Renal cortical epithelial cell (primary cell): ENCODE data around the gene SHMT1. TPM values are rescaled to one million over a fixed set of nuclear protein-coding genes. Genes with fewer than 3 reads are reported as not detected.
A peak's percentile ranks its signal among the peaks of the same experiment; 100 is the strongest.
"Not testable (repeated sequence)": the region's sequence is repeated elsewhere in the genome, so short reads cannot be mapped to it uniquely, and the experiment has no call there.

ENCODE experiments used
- DNase-seq: peaks from one replicate; pipeline ENCODE4 v3.0.0-alpha.2; 2011; ENCODE audit warnings: low read depth
- total RNA-seq: library from RNA; depleted of rRNA; stranded (reverse); fragments of >200 nt; gene quantifications from 2 replicates; pipeline ENCODE4 v1.2.3, GENCODE V29; 2014

The SHMT1 gene
- total RNA-seq, 1 donor from 2014 or later, result 30.3 TPM

DNA sequence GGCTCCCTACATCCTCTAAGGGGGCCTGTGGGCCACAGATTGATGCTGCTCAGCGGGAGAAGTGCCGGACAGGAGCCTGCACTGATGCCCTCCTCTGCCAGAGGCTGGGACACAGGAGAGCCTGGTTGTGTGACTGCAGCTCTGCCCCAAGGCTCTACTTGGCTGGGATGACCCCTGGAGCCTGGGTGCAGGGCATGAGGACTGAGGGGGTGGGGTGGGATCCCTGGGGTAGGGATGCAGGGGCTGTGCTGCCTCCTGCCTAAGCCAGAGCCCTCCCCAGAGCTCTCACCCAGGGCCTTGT lies 14.8 kb upstream of the SHMT1 start:
- DNase-seq, result no peak

DNA sequence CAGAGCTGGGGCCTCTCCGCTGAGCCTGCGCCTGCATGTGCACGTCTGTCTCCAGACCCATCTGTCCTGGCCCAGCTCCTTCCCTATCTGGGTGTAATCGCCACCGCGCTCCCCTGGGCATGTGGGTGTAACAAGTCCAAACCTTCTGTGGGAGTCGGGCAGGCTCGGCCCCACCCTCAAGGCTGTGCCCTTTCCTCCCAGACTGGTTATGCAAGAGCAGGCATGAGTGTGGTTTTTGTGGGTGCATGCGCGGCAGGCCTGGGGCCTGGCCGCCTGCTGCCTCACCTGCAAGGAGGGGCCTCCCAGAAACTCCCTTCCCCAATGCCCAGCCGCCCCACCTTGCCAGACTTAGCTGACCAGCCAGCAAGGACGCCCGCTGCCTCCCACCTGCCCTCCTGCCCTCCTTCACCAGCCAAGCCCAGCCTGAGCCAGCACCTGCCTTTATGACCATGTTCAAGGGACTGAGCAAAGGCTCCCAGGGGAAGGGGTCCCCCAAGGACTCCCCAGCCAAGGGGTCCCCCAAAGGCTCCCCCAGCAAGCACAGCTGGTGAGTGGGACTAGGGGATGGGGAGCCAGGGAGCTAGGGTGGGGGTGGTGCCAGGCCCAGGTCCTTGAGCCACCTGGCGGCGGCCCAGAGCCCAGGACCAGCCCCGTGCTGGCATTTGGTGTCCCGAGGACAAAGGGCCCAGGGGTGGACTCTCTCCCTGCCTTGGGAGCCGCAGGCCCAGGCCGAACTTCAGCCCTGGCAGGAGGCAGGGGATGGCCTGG lies 14.3 kb upstream of the SHMT1 start, which contains the start of gene EVPLL:
Gene EVPLL, plus strand, starts transcription at position 342 of the 768 bp plus-strand sequence. CDS start 3,160 bp downstream, outside the sequence.
- peak; percentile 72 for DNase-seq

DNA sequence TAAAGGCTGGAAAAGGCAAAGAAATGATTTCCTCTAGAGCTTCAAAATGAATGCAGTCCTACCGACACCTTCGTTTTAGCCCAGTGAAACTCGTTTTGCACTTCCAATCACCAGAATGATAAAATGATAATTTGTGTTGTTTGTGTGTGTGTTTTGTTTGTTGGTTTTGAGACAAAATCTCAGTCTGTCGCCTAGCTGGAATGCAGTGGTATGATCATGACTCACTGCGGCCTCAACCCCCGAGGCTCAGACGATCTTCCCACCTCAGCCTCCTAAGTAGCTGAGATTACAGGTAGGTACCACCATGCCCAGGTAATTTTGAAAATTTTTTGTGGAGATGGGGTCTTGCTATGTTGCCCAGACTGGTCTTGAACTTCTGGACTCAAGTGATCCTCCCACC lies 10.9 kb upstream of the SHMT1 start:
- no peak for DNase-seq

DNA sequence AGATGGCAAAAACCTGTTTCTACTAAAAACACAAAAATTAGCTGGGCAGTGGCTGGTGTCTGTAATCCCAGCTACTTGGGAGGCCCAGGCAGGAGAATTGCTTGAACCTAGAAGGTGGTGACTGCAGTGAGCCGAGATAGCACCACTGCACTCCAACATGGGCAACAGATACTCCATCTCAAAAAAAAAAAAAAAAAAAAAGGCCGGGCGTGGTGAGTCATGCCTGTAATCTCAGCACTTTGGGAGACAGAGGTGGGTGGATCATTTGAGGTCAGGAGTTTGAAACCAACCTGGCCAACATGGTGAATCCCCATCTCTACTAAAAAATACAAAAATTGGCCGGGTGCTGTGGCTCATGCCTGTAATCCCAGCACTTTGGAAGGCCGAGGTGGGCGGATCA lies 9.8 kb upstream of the SHMT1 start:
- not testable (repeated sequence) for DNase-seq

DNA sequence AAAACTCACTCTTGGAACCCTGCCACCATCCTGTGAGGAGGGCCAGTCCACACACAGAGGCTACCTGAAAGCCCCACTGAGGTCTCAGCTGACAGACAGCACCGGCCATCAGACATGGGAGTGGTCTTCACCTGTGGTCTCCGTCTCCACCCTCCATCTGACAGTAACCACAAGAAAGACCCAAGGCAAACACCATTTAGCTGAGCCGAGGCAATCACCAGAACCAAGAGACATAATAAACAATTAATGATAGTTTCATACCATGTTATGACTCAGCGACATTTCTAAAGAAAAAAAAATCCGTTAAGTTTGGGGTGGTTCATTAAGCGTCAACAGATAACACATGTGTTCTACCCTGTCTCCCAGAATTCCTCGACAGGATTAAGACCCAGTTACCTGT lies 8.1 kb upstream of the SHMT1 start:
- no peak for DNase-seq

DNA sequence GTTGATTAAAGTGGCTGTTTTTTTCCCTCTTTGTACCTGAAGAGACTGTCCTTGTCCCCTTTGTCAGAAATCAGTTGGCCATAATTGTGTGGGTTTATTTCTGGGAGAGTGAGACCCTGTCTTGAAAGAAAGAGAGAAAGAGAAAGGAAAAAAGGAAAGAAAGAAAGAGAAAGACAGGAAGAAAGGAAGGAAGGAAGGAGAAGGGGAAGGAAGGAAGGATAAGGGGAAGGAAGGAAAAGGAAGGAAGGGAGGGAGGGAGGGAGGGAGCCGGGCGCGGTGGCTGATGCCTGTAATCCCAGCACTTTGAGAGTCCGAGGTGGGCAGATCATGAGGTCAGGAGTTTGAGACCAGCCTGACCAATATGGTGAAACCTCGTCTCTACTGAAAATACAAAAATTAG lies 7.4 kb upstream of the SHMT1 start:
- no peak for DNase-seq

DNA sequence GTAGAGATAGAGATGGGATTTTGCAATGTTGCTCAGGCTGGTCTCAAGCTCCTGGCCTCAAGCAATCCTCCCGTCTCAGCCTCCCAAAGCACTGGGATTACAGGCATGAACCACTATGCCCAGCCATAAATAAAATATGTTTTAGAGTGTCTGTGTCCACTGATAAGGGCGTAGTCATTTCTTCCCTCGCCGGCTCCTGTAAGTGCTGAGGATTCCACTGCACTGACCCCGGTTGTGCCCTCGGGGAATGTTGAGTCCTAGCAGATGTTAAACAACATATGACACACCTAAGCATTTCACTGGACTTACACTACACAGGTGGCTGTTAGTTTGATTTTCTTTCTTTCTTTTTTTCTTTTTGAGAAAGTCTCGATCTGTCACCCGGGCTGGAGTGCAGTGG lies 5.6 kb upstream of the SHMT1 start:
- no peak for DNase-seq

DNA sequence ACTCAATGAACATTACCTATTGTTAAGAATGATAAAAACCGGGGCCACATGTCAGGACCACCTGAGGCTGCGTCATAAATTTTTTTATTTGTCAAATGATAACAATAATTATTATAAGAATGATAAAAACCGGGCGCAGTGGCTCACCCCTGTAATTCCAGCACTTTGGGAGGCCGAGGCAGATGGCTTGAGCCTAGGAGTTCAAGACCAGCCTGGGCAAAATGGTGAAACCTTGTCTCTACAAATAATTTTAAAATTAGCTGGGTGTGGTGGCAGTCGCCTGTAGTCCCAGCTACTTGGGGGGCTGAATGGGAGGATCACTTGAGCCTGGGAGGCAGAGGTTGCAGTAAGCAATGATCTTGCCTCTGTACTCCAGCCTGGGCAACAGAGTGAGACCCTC lies 816 bp upstream of the SHMT1 start:
- no peak for DNase-seq

DNA sequence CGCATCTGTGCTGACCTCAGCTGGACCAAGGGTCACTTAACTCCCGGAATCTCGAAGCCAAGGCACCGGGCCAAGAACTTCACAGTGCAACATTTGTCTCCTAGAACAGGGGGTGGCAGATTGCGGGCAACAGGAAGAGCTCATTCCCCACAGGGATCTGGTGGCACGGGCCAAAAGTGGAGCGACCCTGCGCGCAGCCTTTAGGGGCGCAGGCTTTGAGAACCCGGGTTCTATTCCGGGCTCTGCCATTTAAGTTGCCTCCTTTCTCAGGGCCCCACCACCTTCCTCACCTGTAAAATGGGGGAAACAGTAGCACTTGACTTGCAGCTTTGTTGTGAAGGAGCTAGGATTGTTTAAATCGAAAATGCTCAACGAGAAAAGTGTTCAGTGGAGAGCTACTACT lies 651 bp downstream of the SHMT1 start:
- DNase-seq, result peak; percentile 91

DNA sequence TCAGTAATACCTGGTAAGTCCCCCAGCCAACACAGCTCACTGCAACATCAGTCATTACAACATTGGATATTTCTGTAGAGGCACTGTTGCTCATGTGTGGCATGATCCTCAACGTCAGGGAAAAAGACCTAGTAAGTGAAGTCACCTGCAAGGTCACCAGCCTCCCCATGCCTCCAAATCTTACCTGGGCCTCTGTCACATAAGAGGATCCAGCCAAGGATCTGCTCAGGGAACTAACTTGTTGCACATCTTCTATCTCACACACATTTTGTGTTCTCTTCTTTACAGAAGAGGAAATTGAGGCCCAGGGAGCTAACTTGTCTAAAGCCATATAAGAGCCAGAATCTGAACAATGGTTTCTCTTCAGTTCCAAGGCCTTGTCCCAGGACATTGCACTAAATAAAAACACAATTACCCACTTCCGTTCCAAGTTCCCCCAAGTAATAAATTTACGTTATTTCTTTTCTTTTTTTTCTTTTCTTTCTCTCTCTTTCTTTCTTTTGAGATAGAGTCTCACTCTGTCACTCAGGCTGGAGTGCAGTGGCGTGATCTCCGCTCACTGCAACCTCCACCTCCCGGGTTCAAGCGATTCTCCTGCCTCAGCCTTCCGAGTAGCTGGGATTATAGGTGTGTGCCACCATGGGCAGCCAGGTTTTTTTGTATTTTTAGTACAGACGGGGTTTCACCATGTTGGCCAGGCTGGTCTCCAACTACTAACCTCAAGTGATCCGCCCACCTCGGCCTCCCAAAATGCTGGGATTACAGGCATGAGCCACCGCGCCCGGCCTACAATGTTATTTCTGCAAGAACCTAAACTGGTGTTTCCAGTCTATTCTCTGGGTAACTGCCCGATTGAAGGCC lies 1.3 kb downstream of the SHMT1 start:
- DNase-seq, result no peak

DNA sequence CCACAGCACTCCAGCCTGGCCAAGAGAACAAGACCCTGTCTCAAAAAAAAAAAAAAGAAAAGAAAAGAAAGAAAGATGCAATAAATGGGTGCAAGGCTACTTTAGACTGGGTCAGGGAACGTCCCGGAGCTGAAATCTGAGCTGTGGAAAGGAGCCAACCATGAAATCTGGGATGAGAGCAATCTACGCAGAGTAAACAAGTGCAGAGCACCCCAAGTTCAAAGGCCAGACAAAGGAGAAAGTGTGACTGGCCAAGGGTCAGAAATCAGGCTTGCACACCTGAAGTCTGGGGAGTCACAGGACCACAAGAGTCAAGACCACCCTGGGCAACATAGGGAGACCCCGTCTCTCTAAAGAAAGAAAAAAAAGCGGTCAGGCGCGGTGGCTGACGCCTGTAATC lies 2.8 kb downstream of the SHMT1 start:
- no peak for DNase-seq

DNA sequence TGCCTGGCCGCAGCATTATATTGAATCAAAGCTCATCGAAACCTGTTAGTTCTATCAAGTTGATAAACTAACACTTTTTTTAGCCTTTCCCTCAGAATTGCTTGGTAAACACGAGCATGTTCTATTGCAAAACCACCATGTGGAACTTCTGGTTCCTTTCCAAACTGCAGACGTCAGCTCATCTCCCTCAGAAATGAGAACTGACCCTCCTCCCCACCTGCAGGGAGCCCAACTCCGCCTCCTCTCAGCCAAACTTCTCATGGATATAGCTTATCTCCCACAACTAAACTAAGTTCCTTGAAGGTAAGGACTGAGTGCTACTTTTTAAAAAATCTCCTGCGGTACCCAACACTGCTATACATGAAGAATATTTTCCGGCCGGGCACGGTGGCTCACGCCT lies 6.7 kb downstream of the SHMT1 start:
- peak; percentile 93 for DNase-seq

DNA sequence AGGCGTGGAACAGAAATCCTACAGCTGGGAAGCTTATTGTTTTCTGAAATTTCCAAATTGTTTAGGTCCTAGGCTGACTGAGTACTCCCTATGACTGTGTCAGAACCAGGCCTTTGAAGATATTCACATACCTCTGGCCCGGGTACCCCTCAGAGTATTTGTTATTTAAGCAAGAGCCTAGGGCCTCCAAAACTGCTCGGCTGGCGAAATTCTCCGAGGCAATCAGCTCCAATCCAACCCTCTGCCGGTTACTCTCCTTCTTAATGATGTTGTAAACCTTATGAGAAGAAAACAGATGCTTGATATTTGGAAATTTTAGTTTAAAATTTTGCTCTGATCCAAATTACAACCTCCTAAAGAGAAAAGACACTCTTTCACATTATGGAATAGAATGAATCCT lies 9.8 kb downstream of the SHMT1 start:
- DNase-seq, result no peak

DNA sequence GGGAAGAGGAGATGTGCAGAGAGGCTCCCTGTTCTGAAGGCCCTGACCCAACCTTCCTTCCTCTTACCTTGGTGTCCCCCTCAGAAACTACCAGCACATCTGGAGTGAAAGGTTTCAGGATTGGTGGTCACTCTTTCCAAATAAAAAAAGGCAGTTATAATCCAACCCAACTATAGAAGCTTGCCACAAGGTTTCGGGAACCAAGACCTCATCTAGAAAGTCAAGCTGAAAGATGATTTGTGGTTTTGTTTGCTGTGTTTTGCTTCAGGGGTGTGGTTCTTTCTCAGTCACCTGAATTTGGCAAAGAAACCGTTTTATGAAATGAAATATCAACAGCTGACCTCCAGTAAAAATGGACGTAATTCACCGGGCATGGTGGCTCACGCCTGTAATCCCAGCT lies 19.3 kb downstream of the SHMT1 start:
- no peak for DNase-seq

DNA sequence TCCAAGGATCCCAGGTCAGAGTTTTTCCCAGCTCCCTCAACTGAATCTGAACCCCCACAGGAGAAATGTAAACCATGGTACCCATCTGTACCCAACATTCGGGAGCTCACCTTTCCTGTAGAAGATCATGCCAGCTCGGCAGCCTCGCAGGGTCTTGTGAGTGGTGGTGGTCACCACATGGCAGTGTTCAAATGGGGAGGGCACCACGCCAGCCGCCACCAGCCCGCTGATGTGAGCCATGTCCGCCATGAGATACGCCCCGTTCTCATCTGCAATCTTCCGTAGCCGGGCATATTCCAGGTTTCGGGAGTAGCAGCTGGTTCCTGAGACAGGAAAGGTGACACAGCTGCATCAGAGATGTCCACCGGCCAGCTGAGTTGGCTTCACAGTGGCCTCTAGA lies 23.4 kb downstream of the SHMT1 start:
- DNase-seq, result no peak

DNA sequence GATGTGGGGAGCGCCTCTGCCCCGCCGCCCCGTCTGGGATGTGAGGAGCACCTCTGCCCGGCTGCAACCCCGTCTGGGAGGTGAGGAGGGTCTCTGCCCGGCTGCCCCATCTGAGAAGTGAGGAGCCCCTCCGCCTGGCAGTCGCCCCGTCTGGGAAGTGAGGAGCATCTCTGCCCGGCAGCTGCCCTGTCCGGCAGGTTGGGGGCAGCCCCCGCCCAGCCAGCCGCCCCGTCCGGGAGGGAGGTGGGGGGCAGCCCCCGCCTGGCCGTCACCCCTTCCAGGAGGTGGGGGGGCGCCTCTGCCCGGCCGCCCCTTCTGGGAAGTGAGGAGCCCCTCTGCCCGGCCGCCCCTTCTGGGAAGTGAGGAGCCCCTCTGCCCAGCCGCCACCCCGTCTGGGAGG lies 25.2 kb downstream of the SHMT1 start:
- DNase-seq, result not testable (repeated sequence)

DNA sequence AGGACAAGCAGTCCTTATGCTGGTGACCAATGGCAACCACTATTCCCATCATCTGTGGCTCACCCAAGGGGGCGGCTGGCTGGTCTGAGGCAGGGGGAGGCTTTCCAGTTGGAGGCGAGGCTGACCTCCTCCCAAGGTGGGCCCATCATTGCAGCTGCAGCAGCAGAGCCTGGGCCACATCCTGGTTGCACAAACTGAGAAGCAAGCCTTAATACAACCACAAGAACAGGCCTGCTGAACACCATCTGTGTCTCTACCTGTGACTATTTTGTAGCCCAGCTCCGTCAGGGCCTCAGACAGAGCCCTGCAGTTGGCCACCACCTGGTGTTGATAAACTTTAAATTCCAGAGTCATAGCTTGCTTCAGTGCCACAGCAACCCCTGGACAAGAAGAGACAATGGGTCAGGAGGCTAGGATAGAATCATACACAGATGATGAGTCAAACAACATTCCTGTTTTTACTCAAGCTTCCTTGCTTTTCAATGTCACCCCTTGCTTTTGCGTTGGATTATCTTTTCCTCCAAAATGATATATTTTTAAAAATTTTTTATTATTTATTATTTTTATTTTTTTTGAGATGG lies 30.4 kb downstream of the SHMT1 start:
- DNase-seq, result no peak

DNA sequence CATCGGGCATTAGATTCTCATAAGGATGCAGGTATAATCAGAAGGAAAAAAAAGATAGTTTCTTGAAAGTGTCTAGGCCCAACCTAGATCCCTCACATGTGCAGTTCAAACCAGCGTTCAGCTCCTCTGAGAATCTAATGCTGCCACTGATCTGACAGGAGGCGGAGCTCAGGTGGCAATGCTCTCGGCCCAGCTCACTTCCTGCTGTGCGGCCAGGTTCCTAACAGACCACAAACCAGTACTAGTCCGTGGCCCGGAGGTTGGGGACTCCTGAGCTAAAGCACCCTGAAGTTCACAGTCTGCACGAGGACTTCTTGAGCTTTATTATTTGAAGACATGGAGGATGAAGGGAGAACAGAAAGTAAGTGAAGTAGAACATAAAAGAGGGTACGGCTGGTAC lies 31.5 kb downstream of the SHMT1 start:
- DNase-seq, result no peak

DNA sequence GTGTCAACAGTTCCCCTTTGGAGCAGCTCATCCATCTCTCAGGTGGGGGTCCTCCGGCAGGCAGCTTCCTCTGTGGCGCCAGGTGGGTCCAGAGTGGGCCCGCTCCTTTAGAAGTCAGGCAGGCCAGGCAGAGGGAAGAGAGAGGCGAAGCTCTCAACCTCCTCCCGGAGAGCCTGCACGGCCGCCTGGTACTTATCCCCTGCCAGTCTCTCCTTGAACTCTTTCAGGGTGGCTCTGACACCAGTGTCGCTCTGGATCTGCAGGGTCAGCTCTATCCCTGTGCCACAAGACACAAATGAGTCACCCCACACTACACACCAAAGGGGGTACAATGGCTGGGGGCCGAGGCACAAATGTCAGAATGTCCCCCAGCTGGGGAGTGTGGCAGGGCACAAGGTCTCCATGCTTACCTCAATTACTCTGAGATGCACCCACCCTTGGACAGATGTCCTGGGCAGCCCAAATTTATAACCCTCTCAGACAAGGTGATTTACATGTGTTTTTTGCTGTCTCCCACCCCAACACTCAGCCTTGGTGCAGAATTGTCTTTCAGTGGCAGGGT lies 34.6 kb downstream of the SHMT1 start:
- no peak for DNase-seq

DNA sequence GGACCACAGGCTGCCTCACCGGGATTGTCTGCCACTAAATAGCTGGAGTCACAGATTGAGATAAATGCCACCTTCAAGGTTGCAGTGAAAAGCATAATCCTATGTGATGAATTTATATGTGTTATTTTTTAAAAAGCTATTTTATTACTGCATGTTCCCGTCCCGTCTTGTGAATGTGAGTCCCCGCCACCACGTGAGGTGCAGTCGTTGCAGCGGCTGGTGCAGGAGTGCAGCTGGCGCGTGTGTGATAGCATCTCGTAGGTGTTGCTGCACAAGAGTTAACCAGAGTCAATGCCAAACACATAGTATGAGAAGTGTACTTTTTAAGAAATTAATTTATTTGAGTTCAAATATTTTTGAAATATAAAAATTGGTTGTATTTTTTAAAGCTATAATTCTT lies 35.8 kb downstream of the SHMT1 start:
- no peak for DNase-seq

DNA sequence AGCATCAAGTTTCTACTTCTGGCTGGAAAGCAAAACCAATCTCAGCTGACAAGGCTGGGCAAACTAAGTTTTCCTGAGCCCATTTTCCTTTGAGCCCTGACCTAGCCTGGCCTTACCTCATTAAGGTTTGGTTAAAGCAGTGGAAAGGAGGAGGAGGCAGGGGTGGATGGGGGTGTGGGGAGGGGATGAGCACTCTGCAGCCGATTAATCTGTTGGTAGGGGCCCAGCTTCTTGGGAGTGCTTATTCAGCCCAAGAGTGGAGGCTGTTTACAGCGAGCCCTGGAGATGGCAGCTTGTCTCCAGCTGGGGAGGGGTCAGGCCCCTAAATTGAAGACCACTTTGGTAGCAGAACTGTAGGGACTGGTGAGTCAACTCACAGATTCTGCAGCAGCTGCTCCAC lies 36.3 kb downstream of the SHMT1 start:
- no peak for DNase-seq

DNA sequence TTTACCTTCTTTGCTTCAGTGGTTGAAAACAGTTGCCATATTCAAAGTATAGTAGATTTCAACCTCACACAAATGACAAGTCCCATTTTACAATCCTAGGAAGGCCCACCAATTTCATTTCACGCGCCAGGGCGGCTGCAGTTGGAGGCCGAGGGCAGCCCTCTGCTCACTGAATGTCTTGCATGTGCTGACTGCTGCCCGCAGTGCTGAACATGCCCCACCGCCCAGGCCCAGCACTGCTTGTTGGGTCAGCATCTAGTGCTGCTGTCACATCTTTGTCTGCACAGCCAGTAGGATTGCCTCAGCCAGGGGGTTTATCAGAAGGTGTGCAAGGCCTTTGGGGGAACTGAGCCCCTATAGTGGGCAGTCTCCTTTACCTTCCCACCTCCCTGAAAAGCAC lies 36.8 kb downstream of the SHMT1 start:
- DNase-seq, result no peak

DNA sequence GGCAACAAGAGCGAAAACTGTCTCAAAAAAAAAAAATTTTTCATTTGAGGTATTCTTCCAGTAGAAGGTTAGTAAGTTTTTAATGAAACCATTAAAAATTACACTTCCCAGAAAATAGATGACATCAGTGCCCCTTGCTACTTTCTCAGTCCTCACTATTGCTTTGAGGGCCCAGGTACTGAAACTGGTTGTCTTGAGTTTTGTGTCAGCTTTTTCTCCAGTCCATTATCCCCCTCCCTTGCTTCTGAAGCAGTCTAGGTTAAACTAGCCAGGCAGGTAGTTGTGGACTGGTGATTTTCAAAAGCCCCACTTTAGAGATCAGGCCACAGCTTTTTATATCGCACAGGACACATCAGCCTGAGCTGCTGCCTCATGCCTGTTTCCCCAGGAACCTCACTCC lies 37.3 kb downstream of the SHMT1 start:
- DNase-seq, result no peak
